Osteocyte (in vitro differentiated cells): ENCODE results near the gene KCNQ5. TPM values are rescaled to one million over a fixed set of nuclear protein-coding genes. Genes with fewer than 3 reads are reported as not detected.

ENCODE experiments used
- DNase-seq: peaks from one replicate; pipeline ENCODE4 v3.0.0; 2021; ENCODE audit warnings: mixed read lengths; ENCODE audit not compliant: unreplicated experiment; ENCODE audit errors: extremely low spot score
- H3K27ac Mint-ChIP-seq: one replicate; pipeline ENCODE4 v1.8.0; 2021; ENCODE audit warnings: mild to moderate bottlenecking, mixed read lengths; ENCODE audit not compliant: unreplicated experiment
- H3K27me3 Mint-ChIP-seq: one replicate; pipeline ENCODE4 v1.8.0; 2021; ENCODE audit warnings: mixed read lengths; ENCODE audit not compliant: unreplicated experiment
- H3K36me3 Mint-ChIP-seq: one replicate; pipeline ENCODE4 v1.8.0; 2021; ENCODE audit warnings: mixed read lengths; ENCODE audit not compliant: unreplicated experiment
- H3K4me1 Mint-ChIP-seq: one replicate; pipeline ENCODE4 v1.8.0; 2021; ENCODE audit warnings: mixed read lengths; ENCODE audit not compliant: unreplicated experiment
- H3K4me3 Mint-ChIP-seq: one replicate; pipeline ENCODE4 v1.8.0; 2021; ENCODE audit warnings: mild to moderate bottlenecking, moderate library complexity, mixed read lengths; ENCODE audit not compliant: unreplicated experiment
- H3K9me3 Mint-ChIP-seq: one replicate; pipeline ENCODE4 v1.8.0; 2021; ENCODE audit warnings: mixed read lengths; ENCODE audit not compliant: unreplicated experiment
- CTCF ChIP-seq: fragments of 200-600 bp; sonication (generic); IDR thresholded peaks from 2 replicates; pipeline ENCODE4 v1.5.0; 2021; ENCODE audit warnings: antibody characterized with exemption, mild to moderate bottlenecking, moderate library complexity
- total RNA-seq: library from RNA; stranded (reverse); gene quantifications from 2 replicates; pipeline ENCODE4 v1.2.1, GENCODE V29; 2021

The KCNQ5 gene
- total RNA-seq, 1 donor from 2014 or later = 7.2 TPM

- no peak for DNase-seq
- Mint-ChIP-seq H3K27ac (no peak overlapping the region), H3K4me3 (no peak overlapping the region), H3K9me3 (no peaks in the 10 kb centered on the region), H3K27me3 (no peaks in the 10 kb centered on the region), H3K36me3 (no peaks in the 10 kb centered on the region), H3K4me1 (peaks cover 9% of the 10 kb centered on the region)
- TF ChIP-seq CTCF = no peak
These were observed 458.1 kb downstream of the KCNQ5 start for GRCh38 chr6:73079978-73080377.

- DNase-seq = no peak
- H3K27ac Mint-ChIP-seq = no peak overlapping the region
- no peaks in the 10 kb centered on the region for H3K27me3 Mint-ChIP-seq
- no peak for TF ChIP-seq CTCF
- H3K4me3 Mint-ChIP-seq = no peak overlapping the region
- no peaks in the 10 kb centered on the region for H3K9me3 Mint-ChIP-seq
- H3K4me1 Mint-ChIP-seq = peaks cover 11% of the 10 kb centered on the region
- H3K36me3 Mint-ChIP-seq = no peaks in the 10 kb centered on the region
These were observed 460.1 kb downstream of the KCNQ5 start for GRCh38 chr6:73081955-73082354.

- H3K27ac Mint-ChIP-seq = no peak overlapping the region
- peaks cover 11% of the 10 kb centered on the region for H3K4me1 Mint-ChIP-seq
These were observed 462.0 kb downstream of the KCNQ5 start for GRCh38 chr6:73083886-73084285.

GRCh38 chr6:73085443-73085871 lies 463.6 kb downstream of the KCNQ5 start:
- DNase-seq = no peak
- H3K4me3 Mint-ChIP-seq = no peak overlapping the region
- no peak overlapping the region for H3K27ac Mint-ChIP-seq
- H3K4me1 Mint-ChIP-seq = peaks cover 2% of the 10 kb centered on the region
- TF ChIP-seq CTCF = no peak
- H3K27me3 Mint-ChIP-seq = no peaks in the 10 kb centered on the region
- no peaks in the 10 kb centered on the region for H3K36me3 Mint-ChIP-seq
- H3K9me3 Mint-ChIP-seq = peaks cover 8% of the 10 kb centered on the region

More at GRCh38 chr6:73083886-73084285, 462.0 kb downstream of the KCNQ5 start:
- no peaks in the 10 kb centered on the region for H3K27me3 Mint-ChIP-seq
- DNase-seq = no peak
- H3K4me3 Mint-ChIP-seq = no peak overlapping the region
- H3K9me3 Mint-ChIP-seq = no peaks in the 10 kb centered on the region
- TF ChIP-seq CTCF = no peak
- H3K36me3 Mint-ChIP-seq = no peaks in the 10 kb centered on the region

- Mint-ChIP-seq H3K27me3 (no peaks in the 10 kb centered on the region), H3K9me3 (peaks cover 12% of the 10 kb centered on the region), H3K27ac (no peak overlapping the region), H3K4me1 (peaks cover 2% of the 10 kb centered on the region), H3K4me3 (no peak overlapping the region), H3K36me3 (no peaks in the 10 kb centered on the region)
- TF ChIP-seq CTCF = no peak
- no peak for DNase-seq
These were observed 464.9 kb downstream of the KCNQ5 start for GRCh38 chr6:73086726-73087125.
